K562 (cell line): ENCODE measurements around the gene CAPS.

Experiments
- ATF3 ChIP-seq, 2 experiments: fragments of 450-650 bp in 1 of 2; sonication (generic) in 1 of 2; formaldehyde crosslinking in 1 of 2; IDR thresholded peaks in 1 of 2; conservative IDR thresholded peaks in 1 of 2; 2 replicates each; pipeline versions ENCODE4 v1.6.1 to v1.8.1; 2016 to 2023; ENCODE audit warnings: mild to moderate bottlenecking in 2 of 2, moderate library complexity in 2 of 2, inconsistent platforms in 1 of 2, missing genetic modification reagents in 1 of 2
- CBX5 ChIP-seq: IDR thresholded peaks from 2 replicates; pipeline ENCODE4 v1.6.1; 2014; ENCODE audit warnings: low read depth, borderline replicate concordance
- CREB1 ChIP-seq, 2 experiments: sonication (generic) in 1 of 2; formaldehyde crosslinking in 1 of 2; IDR thresholded peaks; 2 replicates each; pipeline versions ENCODE4 v1.6.1 to v1.8.0; 2012 to 2022; ENCODE audit warnings: inconsistent platforms in 1 of 2, mild to moderate bottlenecking in 1 of 2, missing genetic modification reagents in 1 of 2, moderate library complexity in 1 of 2
- FOXJ3 ChIP-seq: sonication (generic); formaldehyde crosslinking; IDR thresholded peaks from 2 replicates; pipeline ENCODE4 v1.4.0; 2020; ENCODE audit warnings: mild to moderate bottlenecking, missing genetic modification reagents
- HNRNPUL1 ChIP-seq: fragments of 200-400 bp; formaldehyde crosslinking; IDR thresholded peaks from 2 replicates; pipeline ENCODE4 v1.6.1; 2017; ENCODE audit warnings: low read length
- JUND ChIP-seq, 2 experiments: IDR thresholded peaks; 2 replicates in 1 of 2; 3 replicates in 1 of 2; pipeline ENCODE4 v1.6.1; 2011; ENCODE audit warnings: borderline replicate concordance in 2 of 2, low read depth in 2 of 2, low read length in 2 of 2, improper control_type of control experiment in 1 of 2, missing biosample characterization in 1 of 2, missing genetic modification characterization in 1 of 2, missing genetic modification reagents in 1 of 2
- PATZ1 ChIP-seq: fragments of 250-450 bp; sonication (Bioruptor Pico); IDR thresholded peaks from 2 replicates; pipeline ENCODE4 v1.5.0; 2020; ENCODE audit warnings: mild to moderate bottlenecking, borderline replicate concordance
- SP1 ChIP-seq: sonication (generic); formaldehyde crosslinking; IDR thresholded peaks from 2 replicates; pipeline ENCODE4 v1.8.1; 2022; ENCODE audit warnings: mild to moderate bottlenecking, missing genetic modification reagents
- TAF7 ChIP-seq: fragments of 450-650 bp; IDR thresholded peaks from 2 replicates; pipeline ENCODE4 v1.6.1; 2016; ENCODE audit warnings: missing genetic modification characterization, missing compliant biosample characterization
- ZBTB49 ChIP-seq: sonication (generic); formaldehyde crosslinking; IDR thresholded peaks from 2 replicates; pipeline ENCODE4 v1.8.0; 2022; ENCODE audit warnings: missing genetic modification reagents, mild to moderate bottlenecking, borderline replicate concordance
- ZNF143 ChIP-seq: sonication (generic); formaldehyde crosslinking; IDR thresholded peaks from 2 replicates; pipeline ENCODE4 v1.9.0; 2022; ENCODE audit warnings: mild to moderate bottlenecking, missing genetic modification reagents
- ZNF280B ChIP-seq: fragments of 250-450 bp; sonication (Bioruptor Pico); IDR thresholded peaks from 2 replicates; pipeline ENCODE4 v1.5.1; 2021; ENCODE audit warnings: mild to moderate bottlenecking
- ZNF512 ChIP-seq: IDR thresholded peaks from 2 replicates; pipeline ENCODE4 v1.6.1; 2016; ENCODE audit warnings: missing genetic modification characterization, missing compliant biosample characterization
- ZSCAN29 ChIP-seq: fragments of 450-650 bp; IDR thresholded peaks from 2 replicates; pipeline ENCODE4 v1.6.1; 2017

GRCh38 chr19:5961969-5962945 is 48.2 kb downstream of the CAPS start:
- no peak for TF ChIP-seq CREB1 (IDR thresholded peaks at IDR 0.05)
- no peak for TF ChIP-seq CREB1 (CRISPR knock-in tag; IDR thresholded peaks at IDR 0.05)
- no peak for TF ChIP-seq HNRNPUL1
- no peak for TF ChIP-seq CBX5
- no peak for TF ChIP-seq JUND (IDR thresholded peaks at IDR 0.05; ENCODE audit: borderline replicate concordance, low read depth, low read length)
- no peak for TF ChIP-seq JUND (tag; IDR thresholded peaks at IDR 0.05; ENCODE audit: borderline replicate concordance, low read depth, low read length)
- TF ChIP-seq ZSCAN29 = no peak
- no peak for TF ChIP-seq SP1 (CRISPR knock-in tag)
- no peak for TF ChIP-seq FOXJ3 (CRISPR knock-in tag)
- TF ChIP-seq ZNF143 = no peak
- no peak for TF ChIP-seq ZNF512 (tag)
- no peak for TF ChIP-seq ATF3 (IDR thresholded peaks at IDR 0.05)
- no peak for TF ChIP-seq ATF3 (CRISPR knock-in tag; conservative IDR thresholded peaks at IDR 0.05)
- no peak for TF ChIP-seq PATZ1 (CRISPR knock-in tag)
- no peak for TF ChIP-seq ZBTB49
- TF ChIP-seq ZNF280B (CRISPR knock-in tag) = no peak
- TF ChIP-seq TAF7 (tag) = no peak
